ENCODE data around the gene DPY19L1. TPM values are rescaled to one million over a fixed set of nuclear protein-coding genes. Genes with fewer than 3 reads are reported as not detected.
"Not testable (repeated sequence)": the region's sequence is repeated elsewhere in the genome, so short reads cannot be mapped to it uniquely, and the experiment has no call there.

The DPY19L1 gene
- total RNA-seq, 4 donors from 2014 or later = 3.5 to 7.8 (median 5.0) TPM

GRCh38 chr7:34973400-34973760, 63.9 kb downstream of the DPY19L1 start:
- TF ChIP-seq CTCF (IDR thresholded peaks at IDR 0.05 in 4 of 5, conservative IDR thresholded peaks at IDR 0.05 in 1 of 5) (no peak), POLR2A (IDR thresholded peaks at IDR 0.05) (no peak)
- no peaks in the 10 kb centered on the region for H3K27me3 ChIP-seq
- no peak for DNase-seq
- no peaks in the 10 kb centered on the region for H3K4me1 ChIP-seq
- no peaks in the 10 kb centered on the region for H3K36me3 ChIP-seq
- H3K9me3 ChIP-seq = no peaks in the 10 kb centered on the region
- H3K27ac ChIP-seq = no peak overlapping the region
- in situ Hi-C loops (cut with MboI; ENCODE audit: low sequenced_read_pairs in 4 of 4) = no loop called here
- intact Hi-C loops (cut with DNase I; ENCODE audit: low total_unique reads) = no loop called here
- ATAC-seq = no peak
- H3K4me3 ChIP-seq = no peak overlapping the region

- intact Hi-C loops (cut with DNase I; ENCODE audit: low total_unique reads); ATAC-seq; H3K36me3 ChIP-seq; H3K27ac ChIP-seq; H3K4me3 ChIP-seq; in situ Hi-C loops (cut with MboI; ENCODE audit: low sequenced_read_pairs in 4 of 4); H3K9me3 ChIP-seq; H3K27me3 ChIP-seq; DNase-seq; H3K4me1 ChIP-seq: not testable (repeated sequence)
Observed at GRCh38 chr7:34972739-34973399, 64.4 kb downstream of the DPY19L1 start.

DNA sequence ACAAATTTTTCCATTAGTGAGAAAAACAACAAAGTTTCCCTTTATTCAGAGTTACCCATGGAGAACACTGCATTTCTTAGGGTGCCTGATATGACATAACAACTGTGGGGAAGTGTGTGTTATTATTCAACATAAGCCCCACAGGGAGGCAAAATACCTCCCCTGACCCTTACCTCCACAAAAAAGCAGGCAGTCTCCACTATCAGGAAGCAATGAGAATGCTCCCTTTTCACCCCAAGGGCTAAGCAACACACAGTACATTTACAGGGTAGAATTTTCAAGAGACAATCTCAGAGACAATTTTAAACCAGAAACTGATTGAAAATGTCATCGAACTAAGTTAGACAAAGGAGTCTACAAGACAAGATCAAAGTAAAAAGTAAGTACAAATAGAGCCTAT, 69.5 kb downstream of the DPY19L1 start:
- in situ Hi-C loops (cut with MboI; ENCODE audit: low sequenced_read_pairs in 4 of 4); H3K36me3 ChIP-seq; H3K4me1 ChIP-seq; intact Hi-C loops (cut with DNase I; ENCODE audit: low total_unique reads); ATAC-seq; H3K9me3 ChIP-seq; H3K27me3 ChIP-seq; H3K27ac ChIP-seq; DNase-seq; H3K4me3 ChIP-seq: not testable (repeated sequence)

DNA sequence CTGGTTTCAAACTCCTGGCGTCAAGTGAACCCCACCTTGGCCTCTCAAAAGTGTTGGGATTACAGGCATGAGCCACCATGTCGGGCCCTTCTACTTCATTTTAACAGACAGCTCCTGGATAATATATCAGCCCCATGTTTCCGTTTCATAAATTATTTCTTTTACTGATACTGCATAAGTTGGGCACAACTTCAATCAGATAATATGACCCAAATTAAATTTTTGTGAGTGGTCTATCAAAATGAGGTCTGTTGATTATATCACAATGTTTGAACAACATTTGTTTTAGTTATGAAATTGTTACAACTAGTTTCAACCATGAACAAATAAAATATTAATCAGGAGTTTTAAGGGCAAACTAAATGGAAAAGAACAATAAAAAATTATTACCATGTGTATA, 70.8 kb downstream of the DPY19L1 start:
- H3K4me1 ChIP-seq; in situ Hi-C loops (cut with MboI; ENCODE audit: low sequenced_read_pairs in 4 of 4); intact Hi-C loops (cut with DNase I; ENCODE audit: low total_unique reads); H3K27ac ChIP-seq; H3K9me3 ChIP-seq; H3K27me3 ChIP-seq; H3K4me3 ChIP-seq; ATAC-seq; DNase-seq; H3K36me3 ChIP-seq: not testable (repeated sequence)

GRCh38 chr7:34958021-34958420, 79.3 kb downstream of the DPY19L1 start:
- no peak for ATAC-seq
- no peaks in the 10 kb centered on the region for H3K27me3 ChIP-seq
- H3K9me3 ChIP-seq = no peaks in the 10 kb centered on the region
- H3K4me3 ChIP-seq = no peak overlapping the region
- no peak overlapping the region for H3K27ac ChIP-seq
- DNase-seq = no peak
- intact Hi-C loops (cut with DNase I; ENCODE audit: low total_unique reads) = no loop called here
- in situ Hi-C loops (cut with MboI; ENCODE audit: low sequenced_read_pairs in 4 of 4) = no loop called here
- no peaks in the 10 kb centered on the region for H3K4me1 ChIP-seq
- TF ChIP-seq POLR2A (IDR thresholded peaks at IDR 0.05) = no peak
- no peak for TF ChIP-seq CTCF (IDR thresholded peaks at IDR 0.05 in 4 of 5, conservative IDR thresholded peaks at IDR 0.05 in 1 of 5)
- H3K36me3 ChIP-seq = no peaks in the 10 kb centered on the region

GRCh38 chr7:34952822-34953221, 84.5 kb downstream of the DPY19L1 start:
- no peaks in the 10 kb centered on the region for H3K27me3 ChIP-seq
- no peaks in the 10 kb centered on the region for H3K36me3 ChIP-seq
- H3K9me3 ChIP-seq = no peaks in the 10 kb centered on the region
- H3K4me1 ChIP-seq = no peaks in the 10 kb centered on the region
- no peak for ATAC-seq
- H3K27ac ChIP-seq = no peak overlapping the region
- intact Hi-C loops (cut with DNase I; ENCODE audit: low total_unique reads) = no loop called here
- no peak for DNase-seq
- no peak overlapping the region for H3K4me3 ChIP-seq
- TF ChIP-seq CTCF (IDR thresholded peaks at IDR 0.05 in 4 of 5, conservative IDR thresholded peaks at IDR 0.05 in 1 of 5) = no peak
- TF ChIP-seq POLR2A (IDR thresholded peaks at IDR 0.05) = no peak
- in situ Hi-C loops (cut with MboI; ENCODE audit: low sequenced_read_pairs in 4 of 4) = no loop called here
